Breast epithelium (tissue), 3 donors: ENCODE results near the gene KLHL15.

Experiments used
- POLR2A ChIP-seq: fragments of 450-650 bp; IDR thresholded peaks from one replicate; pipeline ENCODE4 v1.6.1; 2016; ENCODE audit warnings: antibody characterized with exemption, mild to moderate bottlenecking, moderate library complexity
- TF ChIP-seq, protein P1 (sequence below), 3 donors: fragments of 450-650 bp; IDR thresholded peaks; one replicate each; pipeline ENCODE4 v1.5.1; 2016 to 2017; ENCODE audit warnings: antibody characterized with exemption in 3 of 3, mild to moderate bottlenecking in 3 of 3, moderate library complexity in 3 of 3

DNA sequence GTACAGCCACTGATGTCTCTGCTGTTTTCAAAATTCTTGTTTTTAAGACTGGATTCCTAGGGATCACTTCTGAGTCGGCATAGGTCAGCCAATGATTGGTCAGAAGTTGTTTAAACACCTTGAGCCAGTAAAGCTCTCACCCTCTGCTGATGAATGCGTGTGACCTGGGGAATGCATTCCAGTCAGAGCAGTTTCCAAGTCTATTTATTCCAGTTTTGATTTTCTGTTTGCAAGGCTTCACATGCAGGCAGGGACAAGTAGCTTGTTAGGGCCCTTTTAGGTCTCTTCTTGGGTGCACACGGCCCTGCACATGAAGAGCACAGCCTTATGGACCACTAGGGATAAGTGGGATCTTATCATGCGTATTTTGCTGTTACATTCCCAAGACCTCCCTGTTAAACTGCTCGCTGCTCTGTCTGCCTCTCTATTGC lies 47.0 kb downstream of the KLHL15 start:
- TF ChIP-seq, protein P1, sequence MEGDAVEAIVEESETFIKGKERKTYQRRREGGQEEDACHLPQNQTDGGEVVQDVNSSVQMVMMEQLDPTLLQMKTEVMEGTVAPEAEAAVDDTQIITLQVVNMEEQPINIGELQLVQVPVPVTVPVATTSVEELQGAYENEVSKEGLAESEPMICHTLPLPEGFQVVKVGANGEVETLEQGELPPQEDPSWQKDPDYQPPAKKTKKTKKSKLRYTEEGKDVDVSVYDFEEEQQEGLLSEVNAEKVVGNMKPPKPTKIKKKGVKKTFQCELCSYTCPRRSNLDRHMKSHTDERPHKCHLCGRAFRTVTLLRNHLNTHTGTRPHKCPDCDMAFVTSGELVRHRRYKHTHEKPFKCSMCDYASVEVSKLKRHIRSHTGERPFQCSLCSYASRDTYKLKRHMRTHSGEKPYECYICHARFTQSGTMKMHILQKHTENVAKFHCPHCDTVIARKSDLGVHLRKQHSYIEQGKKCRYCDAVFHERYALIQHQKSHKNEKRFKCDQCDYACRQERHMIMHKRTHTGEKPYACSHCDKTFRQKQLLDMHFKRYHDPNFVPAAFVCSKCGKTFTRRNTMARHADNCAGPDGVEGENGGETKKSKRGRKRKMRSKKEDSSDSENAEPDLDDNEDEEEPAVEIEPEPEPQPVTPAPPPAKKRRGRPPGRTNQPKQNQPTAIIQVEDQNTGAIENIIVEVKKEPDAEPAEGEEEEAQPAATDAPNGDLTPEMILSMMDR (IDR thresholded peaks at IDR 0.05), result no peak
- TF ChIP-seq POLR2A, result no peak
